ENCODE results near the gene NLK.

Gene NLK

DNA sequence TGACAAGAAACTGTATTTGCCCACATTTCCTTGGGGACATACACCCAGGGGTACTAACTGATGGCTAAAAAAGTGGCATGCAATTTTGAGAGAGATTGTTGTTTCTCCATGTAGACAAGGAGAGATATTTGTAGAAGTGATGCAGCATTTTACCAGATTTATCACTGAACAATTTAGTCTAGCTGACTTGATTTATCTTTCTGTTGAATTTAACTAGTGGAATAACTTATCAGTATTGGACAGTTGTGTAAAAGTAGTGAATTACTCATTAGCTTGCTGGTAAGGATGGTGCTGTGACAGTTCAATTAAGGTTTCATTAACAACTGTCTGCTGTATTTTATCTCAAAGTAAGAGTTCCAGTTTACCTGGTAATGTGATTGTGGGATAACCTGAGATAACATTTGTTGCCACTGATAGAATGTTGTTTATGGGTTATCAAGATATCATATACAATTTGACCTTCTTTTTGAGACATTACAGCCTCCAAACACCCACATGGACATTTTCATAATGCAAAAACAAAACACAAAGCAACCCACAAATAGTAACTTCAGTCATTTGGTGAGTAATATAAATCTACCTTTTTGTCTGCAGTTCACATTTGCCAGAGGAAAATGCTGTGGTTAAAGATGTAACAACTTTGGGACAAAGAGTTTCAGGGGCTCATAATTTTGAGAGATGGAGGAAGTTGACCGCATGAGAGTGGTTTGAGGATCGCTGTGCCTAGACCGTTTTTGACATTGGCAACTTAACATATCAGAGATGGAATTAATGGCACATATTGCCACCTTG is 3.8 kb downstream of the NLK start:
- H3K9me3 ChIP-seq (ENCODE audit: control insufficient read depth in 2 of 2, low read length in 2 of 2): no peaks in the 10 kb centered on the region
- H3K27ac ChIP-seq (ENCODE audit: low read depth in 2 of 2, low read length in 2 of 2): no peak overlapping the region
- no peaks in the 10 kb centered on the region for H3K27me3 ChIP-seq (ENCODE audit: control insufficient read depth in 2 of 2, insufficient read depth in 2 of 2, low read length in 2 of 2)
- H3K4me1 ChIP-seq (ENCODE audit: control insufficient read depth in 2 of 2, insufficient read depth in 2 of 2, low read length in 2 of 2): peaks cover 18 to 21% of the 10 kb centered on the region in 2 donors
- no peaks in the 10 kb centered on the region for H3K36me3 ChIP-seq (ENCODE audit: control insufficient read depth in 2 of 2, insufficient read depth in 2 of 2, low read length in 2 of 2)
- H3K4me3 ChIP-seq (ENCODE audit: low read length in 2 of 2): no peak overlapping the region
- H3K9ac ChIP-seq (ENCODE audit: low read depth in 1 of 2, low read length in 2 of 2): no peak overlapping the region

DNA sequence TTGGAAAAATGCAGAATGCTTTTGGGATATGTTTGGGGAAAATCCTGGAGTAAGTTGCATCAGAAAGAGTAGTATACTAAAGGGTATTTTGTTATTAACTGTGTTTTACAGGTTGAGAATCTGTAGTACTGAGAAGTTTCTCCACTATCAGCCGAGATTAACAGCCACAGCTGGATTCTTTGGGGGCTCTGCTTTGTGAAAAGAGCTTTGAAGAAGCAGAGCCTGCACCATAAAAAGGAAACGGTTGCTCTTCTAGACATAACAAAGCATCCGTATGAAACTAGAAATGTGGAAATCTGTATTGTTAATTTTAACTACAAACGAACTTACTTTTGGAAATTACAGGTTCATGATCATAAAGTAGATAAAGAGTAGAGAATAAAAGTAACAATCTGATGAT is 5.3 kb downstream of the NLK start:
- H3K27ac ChIP-seq (ENCODE audit: low read depth in 2 of 2, low read length in 2 of 2): no peak overlapping the region
- H3K27me3 ChIP-seq (ENCODE audit: control insufficient read depth in 2 of 2, insufficient read depth in 2 of 2, low read length in 2 of 2): no peaks in the 10 kb centered on the region
- H3K4me1 ChIP-seq (ENCODE audit: control insufficient read depth in 2 of 2, insufficient read depth in 2 of 2, low read length in 2 of 2): peaks cover 12 to 15% of the 10 kb centered on the region in 2 donors
- no peaks in the 10 kb centered on the region for H3K36me3 ChIP-seq (ENCODE audit: control insufficient read depth in 2 of 2, insufficient read depth in 2 of 2, low read length in 2 of 2)
- no peaks in the 10 kb centered on the region for H3K9me3 ChIP-seq (ENCODE audit: control insufficient read depth in 2 of 2, low read length in 2 of 2)
- H3K9ac ChIP-seq (ENCODE audit: low read depth in 1 of 2, low read length in 2 of 2): no peak overlapping the region
- H3K4me3 ChIP-seq (ENCODE audit: low read length in 2 of 2): no peak overlapping the region

DNA sequence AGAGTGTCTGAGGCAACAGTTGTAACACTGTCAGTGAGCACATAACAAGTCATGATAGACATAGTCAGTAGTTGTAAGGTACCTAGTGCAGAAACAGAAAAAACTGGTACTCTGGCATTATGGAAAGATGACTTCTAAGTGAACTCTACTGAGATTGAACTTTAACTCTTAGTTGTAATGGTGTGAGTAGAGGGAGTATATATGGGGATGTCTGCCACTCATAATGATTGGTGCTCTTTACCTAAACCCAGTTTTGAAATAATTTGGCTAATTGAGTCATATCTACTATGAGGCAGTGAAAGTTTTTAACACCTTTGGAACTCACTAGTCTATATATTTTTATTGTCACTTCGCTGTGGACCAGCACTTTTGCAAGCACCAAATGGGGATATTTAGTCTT is 6.6 kb downstream of the NLK start:
- peaks cover 4 to 13% of the 10 kb centered on the region in 2 donors for H3K4me1 ChIP-seq (ENCODE audit: control insufficient read depth in 2 of 2, insufficient read depth in 2 of 2, low read length in 2 of 2)
- H3K4me3 ChIP-seq (ENCODE audit: low read length in 2 of 2): no peak overlapping the region
- no peaks in the 10 kb centered on the region for H3K27me3 ChIP-seq (ENCODE audit: control insufficient read depth in 2 of 2, insufficient read depth in 2 of 2, low read length in 2 of 2)
- H3K9ac ChIP-seq (ENCODE audit: low read depth in 1 of 2, low read length in 2 of 2): no peak overlapping the region
- H3K27ac ChIP-seq (ENCODE audit: low read depth in 2 of 2, low read length in 2 of 2): no peak overlapping the region
- H3K36me3 ChIP-seq (ENCODE audit: control insufficient read depth in 2 of 2, insufficient read depth in 2 of 2, low read length in 2 of 2): no peaks in the 10 kb centered on the region
- no peaks in the 10 kb centered on the region for H3K9me3 ChIP-seq (ENCODE audit: control insufficient read depth in 2 of 2, low read length in 2 of 2)

DNA sequence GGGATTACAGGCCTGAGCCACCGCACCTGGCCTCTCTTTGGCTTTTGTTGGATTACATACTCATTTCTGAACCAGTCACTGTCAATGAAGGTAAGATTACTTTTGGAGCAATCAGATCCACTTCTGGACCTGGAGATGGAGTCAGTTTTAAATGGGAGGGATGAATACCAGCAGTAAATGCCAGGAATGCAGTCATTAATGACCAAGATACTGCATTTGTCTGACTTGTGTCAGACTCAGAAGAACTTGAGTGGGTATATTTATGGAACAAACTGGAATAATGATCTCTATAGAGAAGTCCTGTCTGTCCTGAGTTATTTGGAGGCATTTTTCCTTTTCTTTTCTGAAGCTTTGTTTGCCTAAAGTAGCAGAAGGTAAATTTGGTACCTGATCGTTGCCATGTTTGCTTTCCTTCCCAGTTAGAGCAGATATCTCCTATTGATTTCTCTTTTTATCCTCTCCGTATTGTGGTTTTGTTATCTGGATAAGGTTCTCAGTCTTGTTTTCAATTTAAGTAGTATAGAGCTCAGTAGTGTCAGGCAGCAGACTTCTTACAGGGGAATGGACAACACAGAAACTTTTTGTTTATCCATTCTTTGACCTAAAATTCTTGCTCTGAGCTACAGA is 10.7 kb downstream of the NLK start:
- H3K9ac ChIP-seq (ENCODE audit: low read depth in 1 of 2, low read length in 2 of 2): no peak overlapping the region
- H3K9me3 ChIP-seq (ENCODE audit: control insufficient read depth in 2 of 2, low read length in 2 of 2): no peaks in the 10 kb centered on the region
- no peak overlapping the region for H3K4me3 ChIP-seq (ENCODE audit: low read length in 2 of 2)
- H3K36me3 ChIP-seq (ENCODE audit: control insufficient read depth in 2 of 2, insufficient read depth in 2 of 2, low read length in 2 of 2): no peaks in the 10 kb centered on the region
- H3K27me3 ChIP-seq (ENCODE audit: control insufficient read depth in 2 of 2, insufficient read depth in 2 of 2, low read length in 2 of 2): no peaks in the 10 kb centered on the region
- H3K27ac ChIP-seq (ENCODE audit: low read depth in 2 of 2, low read length in 2 of 2): no peak overlapping the region
- H3K4me1 ChIP-seq (ENCODE audit: control insufficient read depth in 2 of 2, insufficient read depth in 2 of 2, low read length in 2 of 2): peaks cover 10 to 11% of the 10 kb centered on the region in 2 donors

DNA sequence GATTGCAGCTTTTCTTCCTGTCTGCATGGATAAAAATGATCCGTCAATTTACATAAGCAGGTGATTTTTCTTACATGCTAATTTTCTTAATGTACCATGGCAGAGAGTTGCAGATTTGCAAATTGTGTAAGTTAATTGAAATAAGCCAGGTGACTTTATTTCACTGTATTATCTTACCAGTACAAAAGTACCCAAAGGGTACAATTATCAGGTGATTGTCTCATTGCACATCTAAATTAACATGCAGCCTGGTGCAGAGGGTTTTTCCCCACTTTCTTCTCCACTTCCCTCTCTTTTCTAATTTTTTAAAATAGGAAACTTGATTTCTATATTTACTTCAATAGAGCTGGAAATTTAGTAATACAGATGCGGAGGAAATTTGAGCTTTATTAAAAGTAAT is 11.2 kb downstream of the NLK start:
- H3K27me3 ChIP-seq (ENCODE audit: control insufficient read depth in 2 of 2, insufficient read depth in 2 of 2, low read length in 2 of 2): no peaks in the 10 kb centered on the region
- no peak overlapping the region for H3K27ac ChIP-seq (ENCODE audit: low read depth in 2 of 2, low read length in 2 of 2)

DNA sequence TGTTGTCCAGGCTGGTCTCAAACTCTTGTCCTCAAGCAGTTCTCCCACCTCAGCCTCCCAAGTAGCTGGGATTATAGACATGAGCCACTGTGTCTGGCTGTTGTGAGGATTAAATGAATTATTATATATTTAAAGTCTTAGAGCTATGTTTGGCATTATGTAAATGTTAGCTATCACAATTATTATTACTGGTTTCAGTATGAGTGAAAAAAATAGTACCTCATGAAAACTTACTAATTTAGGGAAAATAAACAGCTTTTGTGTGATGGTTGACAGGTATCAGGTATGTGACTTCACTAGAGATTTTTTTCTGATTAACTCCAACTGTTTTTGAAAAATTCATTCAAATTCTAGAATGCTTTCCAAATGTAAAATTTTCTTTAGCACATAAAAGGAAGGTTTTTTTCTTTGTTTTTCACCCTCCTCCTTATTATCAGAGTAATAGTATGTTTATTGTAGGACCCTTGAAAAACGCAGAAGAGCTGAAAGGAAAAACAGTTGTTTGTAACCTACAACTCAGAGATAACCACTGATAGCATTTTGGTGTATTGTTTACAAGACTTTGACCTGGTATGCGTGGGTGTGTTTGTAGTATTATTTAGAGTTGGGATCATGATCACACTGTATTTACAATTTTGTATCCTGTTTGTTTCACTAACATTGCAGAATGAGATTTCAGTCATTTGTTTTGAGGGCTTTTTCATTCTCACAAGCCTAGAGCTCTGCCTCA is 13.2 kb downstream of the NLK start:
- Histone ChIP-seq H3K36me3 (ENCODE audit: control insufficient read depth in 2 of 2, insufficient read depth in 2 of 2, low read length in 2 of 2) (no peaks in the 10 kb centered on the region), H3K27me3 (ENCODE audit: control insufficient read depth in 2 of 2, insufficient read depth in 2 of 2, low read length in 2 of 2) (no peaks in the 10 kb centered on the region), H3K4me1 (ENCODE audit: control insufficient read depth in 2 of 2, insufficient read depth in 2 of 2, low read length in 2 of 2) (peaks cover 11 to 13% of the 10 kb centered on the region in 2 donors), H3K9ac (ENCODE audit: low read depth in 1 of 2, low read length in 2 of 2) (no peak overlapping the region), H3K9me3 (ENCODE audit: control insufficient read depth in 2 of 2, low read length in 2 of 2) (no peaks in the 10 kb centered on the region), H3K4me3 (ENCODE audit: low read length in 2 of 2) (no peak overlapping the region), H3K27ac (ENCODE audit: low read depth in 2 of 2, low read length in 2 of 2) (peak overlapping the region in 1 of 2 donors; percentile 11)

More for the DNA sequence above, 11.2 kb downstream of the NLK start:
- no peaks in the 10 kb centered on the region for H3K36me3 ChIP-seq (ENCODE audit: control insufficient read depth in 2 of 2, insufficient read depth in 2 of 2, low read length in 2 of 2)
- H3K9ac ChIP-seq (ENCODE audit: low read depth in 1 of 2, low read length in 2 of 2): no peak overlapping the region
- peaks cover 11 to 13% of the 10 kb centered on the region in 2 donors for H3K4me1 ChIP-seq (ENCODE audit: control insufficient read depth in 2 of 2, insufficient read depth in 2 of 2, low read length in 2 of 2)
- H3K4me3 ChIP-seq (ENCODE audit: low read length in 2 of 2): no peak overlapping the region
- H3K9me3 ChIP-seq (ENCODE audit: control insufficient read depth in 2 of 2, low read length in 2 of 2): no peaks in the 10 kb centered on the region

DNA sequence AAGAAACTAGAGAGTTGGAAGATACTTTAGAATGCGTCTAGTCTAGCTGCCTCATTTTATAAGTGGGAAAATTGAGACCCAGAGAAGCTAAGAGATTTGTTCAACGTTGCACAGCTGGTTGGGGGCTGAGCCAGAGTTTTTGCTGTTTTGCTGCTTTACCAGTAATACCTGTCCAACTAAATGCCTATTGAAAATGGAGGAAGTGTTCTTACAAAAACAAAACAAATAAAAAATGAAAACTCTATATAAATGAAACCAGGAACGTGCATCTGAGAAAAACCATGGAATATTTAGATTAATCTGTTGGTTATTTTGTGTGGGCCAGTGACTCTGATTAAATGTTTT is 13.8 kb downstream of the NLK start:
- Histone ChIP-seq H3K4me3 (ENCODE audit: low read length in 2 of 2) (no peak overlapping the region), H3K9ac (ENCODE audit: low read depth in 1 of 2, low read length in 2 of 2) (no peak overlapping the region), H3K4me1 (ENCODE audit: control insufficient read depth in 2 of 2, insufficient read depth in 2 of 2, low read length in 2 of 2) (peaks cover 11 to 13% of the 10 kb centered on the region in 2 donors), H3K9me3 (ENCODE audit: control insufficient read depth in 2 of 2, low read length in 2 of 2) (no peaks in the 10 kb centered on the region), H3K27ac (ENCODE audit: low read depth in 2 of 2, low read length in 2 of 2) (peak overlapping the region in 1 of 2 donors; percentile 11), H3K27me3 (ENCODE audit: control insufficient read depth in 2 of 2, insufficient read depth in 2 of 2, low read length in 2 of 2) (no peaks in the 10 kb centered on the region), H3K36me3 (ENCODE audit: control insufficient read depth in 2 of 2, insufficient read depth in 2 of 2, low read length in 2 of 2) (no peaks in the 10 kb centered on the region)

DNA sequence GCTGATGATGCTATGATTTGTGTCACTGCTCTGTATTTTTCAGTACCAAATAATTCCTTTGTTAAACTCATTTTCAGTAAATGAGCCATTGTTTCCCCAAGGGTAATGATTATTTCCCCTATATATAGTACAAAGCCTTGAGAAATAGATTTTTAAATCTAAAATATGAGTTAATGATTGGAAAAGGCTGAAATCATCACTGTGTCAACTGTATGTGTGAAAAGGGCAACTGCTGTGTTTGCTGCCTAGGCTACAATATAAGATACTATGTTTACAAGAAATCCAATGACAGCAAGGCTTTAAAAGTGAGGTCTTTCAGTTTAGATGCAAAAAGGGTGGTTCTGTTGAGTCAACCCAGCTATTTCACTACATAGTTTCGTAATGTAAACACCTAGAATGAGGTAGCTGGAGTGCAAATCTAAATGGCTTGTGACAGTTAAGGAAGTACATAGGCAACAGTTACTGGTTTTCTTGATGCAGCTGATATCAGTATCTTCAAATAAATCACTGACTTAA is 15.3 kb downstream of the NLK start:
- no peaks in the 10 kb centered on the region for H3K9me3 ChIP-seq (ENCODE audit: control insufficient read depth in 2 of 2, low read length in 2 of 2)
- H3K4me1 ChIP-seq (ENCODE audit: control insufficient read depth in 2 of 2, insufficient read depth in 2 of 2, low read length in 2 of 2): peaks cover 11 to 13% of the 10 kb centered on the region in 2 donors
- no peak overlapping the region for H3K4me3 ChIP-seq (ENCODE audit: low read length in 2 of 2)
- no peaks in the 10 kb centered on the region for H3K27me3 ChIP-seq (ENCODE audit: control insufficient read depth in 2 of 2, insufficient read depth in 2 of 2, low read length in 2 of 2)
- no peak overlapping the region for H3K9ac ChIP-seq (ENCODE audit: low read depth in 1 of 2, low read length in 2 of 2)
- peak overlapping the region in 1 of 2 donors; percentile 6 for H3K27ac ChIP-seq (ENCODE audit: low read depth in 2 of 2, low read length in 2 of 2)
- H3K36me3 ChIP-seq (ENCODE audit: control insufficient read depth in 2 of 2, insufficient read depth in 2 of 2, low read length in 2 of 2): no peaks in the 10 kb centered on the region

DNA sequence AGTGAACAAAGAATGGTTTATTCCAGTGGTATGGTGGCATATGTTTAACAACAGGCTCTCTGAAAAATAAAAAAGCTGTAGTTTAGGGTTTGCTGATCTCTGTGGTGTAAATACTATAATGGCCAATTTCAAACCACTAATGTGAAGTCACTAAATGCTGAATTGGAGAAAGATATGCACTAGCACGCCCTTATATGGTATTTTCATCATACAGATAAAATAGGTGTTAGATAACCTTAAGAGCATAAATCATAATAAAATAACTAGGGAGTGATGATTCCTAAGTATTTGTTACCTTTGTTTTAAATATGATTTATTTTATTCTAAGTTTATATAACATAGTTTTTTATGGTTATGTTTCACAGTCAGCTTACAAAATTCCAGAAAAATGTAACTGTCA is 17.2 kb downstream of the NLK start:
- no peak overlapping the region for H3K27ac ChIP-seq (ENCODE audit: low read depth in 2 of 2, low read length in 2 of 2)
- H3K36me3 ChIP-seq (ENCODE audit: control insufficient read depth in 2 of 2, insufficient read depth in 2 of 2, low read length in 2 of 2): no peaks in the 10 kb centered on the region
- no peak overlapping the region for H3K4me3 ChIP-seq (ENCODE audit: low read length in 2 of 2)
- H3K4me1 ChIP-seq (ENCODE audit: control insufficient read depth in 2 of 2, insufficient read depth in 2 of 2, low read length in 2 of 2): peaks cover 6 to 13% of the 10 kb centered on the region in 2 donors
- no peaks in the 10 kb centered on the region for H3K27me3 ChIP-seq (ENCODE audit: control insufficient read depth in 2 of 2, insufficient read depth in 2 of 2, low read length in 2 of 2)
- H3K9me3 ChIP-seq (ENCODE audit: control insufficient read depth in 2 of 2, low read length in 2 of 2): no peaks in the 10 kb centered on the region
- no peak overlapping the region for H3K9ac ChIP-seq (ENCODE audit: low read depth in 1 of 2, low read length in 2 of 2)

DNA sequence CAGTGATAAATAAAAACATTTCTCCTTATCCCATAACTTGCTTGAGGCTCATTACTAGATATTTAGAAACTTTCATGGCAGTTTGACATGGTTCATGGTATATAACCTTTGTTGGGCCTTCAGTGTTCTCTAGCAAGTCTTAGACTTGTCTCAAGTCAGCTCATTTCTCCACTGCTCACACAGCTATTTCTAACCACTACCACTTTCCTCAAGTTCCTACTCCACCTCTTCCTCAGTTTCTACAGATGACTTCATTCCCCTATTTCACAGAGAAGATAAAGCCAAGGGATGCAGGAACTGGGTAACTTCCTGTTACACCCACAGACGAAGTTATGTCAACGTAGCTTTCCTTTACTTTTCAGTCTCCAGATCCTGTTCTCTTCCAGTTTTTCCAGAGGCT is 23.2 kb downstream of the NLK start:
- Histone ChIP-seq H3K27me3 (ENCODE audit: control insufficient read depth in 2 of 2, insufficient read depth in 2 of 2, low read length in 2 of 2) (no peaks in the 10 kb centered on the region), H3K9me3 (ENCODE audit: control insufficient read depth in 2 of 2, low read length in 2 of 2) (no peaks in the 10 kb centered on the region), H3K36me3 (ENCODE audit: control insufficient read depth in 2 of 2, insufficient read depth in 2 of 2, low read length in 2 of 2) (no peaks in the 10 kb centered on the region), H3K4me3 (ENCODE audit: low read length in 2 of 2) (no peak overlapping the region), H3K9ac (ENCODE audit: low read depth in 1 of 2, low read length in 2 of 2) (no peak overlapping the region), H3K27ac (ENCODE audit: low read depth in 2 of 2, low read length in 2 of 2) (no peak overlapping the region), H3K4me1 (ENCODE audit: control insufficient read depth in 2 of 2, insufficient read depth in 2 of 2, low read length in 2 of 2) (no peaks in the 10 kb centered on the region)

Data from mucosa of rectum (tissue), 2 donors.